HepG2 (cell line): ENCODE data around the gene WDR89. TPM values are rescaled to one million over a fixed set of nuclear protein-coding genes. Genes with fewer than 3 reads are reported as not detected.

Experiments
- ATF7-NPFF ChIP-seq: sonication (generic); formaldehyde crosslinking; IDR thresholded peaks from 2 replicates; pipeline ENCODE4 v1.8.1; 2023; ENCODE audit warnings: mild to moderate bottlenecking, low read depth, missing genetic modification reagents, moderate library complexity
- E2F2 ChIP-seq: sonication (generic); formaldehyde crosslinking; IDR thresholded peaks from 2 replicates; pipeline ENCODE4 v1.4.0; 2020; ENCODE audit warnings: missing genetic modification reagents, borderline replicate concordance
- GTF3A ChIP-seq: sonication (generic); formaldehyde crosslinking; conservative IDR thresholded peaks from 2 replicates; pipeline ENCODE4 v1.4.0; 2020; ENCODE audit warnings: mild to moderate bottlenecking, missing genetic modification reagents
- MXD3 ChIP-seq: IDR thresholded peaks from 2 replicates; pipeline ENCODE4 v1.6.1; 2016; ENCODE audit warnings: mild to moderate bottlenecking, missing biosample characterization, missing genetic modification reagents
- PHB2 ChIP-seq: fragments of 450-650 bp; IDR thresholded peaks from 2 replicates; pipeline ENCODE4 v1.6.1; 2018; ENCODE audit not compliant: partially characterized antibody
- RCOR2 ChIP-seq: IDR thresholded peaks from 2 replicates; pipeline ENCODE4 v1.6.1; 2016; ENCODE audit warnings: missing biosample characterization, missing genetic modification reagents
- SIX1 ChIP-seq: sonication (generic); formaldehyde crosslinking; IDR thresholded peaks from 2 replicates; pipeline ENCODE4 v1.4.0; 2020; ENCODE audit warnings: missing genetic modification reagents, borderline replicate concordance
- SMARCC2 ChIP-seq: fragments of 450-650 bp; IDR thresholded peaks from 2 replicates; pipeline ENCODE4 v1.6.1; 2017; ENCODE audit warnings: antibody characterized with exemption, mild to moderate bottlenecking
- TP53 ChIP-seq: sonication (generic); formaldehyde crosslinking; conservative IDR thresholded peaks from 2 replicates; pipeline ENCODE4 v1.4.0; 2020; ENCODE audit warnings: missing genetic modification reagents
- UBTF ChIP-seq: sonication (generic); formaldehyde crosslinking; IDR thresholded peaks from 2 replicates; pipeline ENCODE4 v1.4.0; 2020; ENCODE audit warnings: mild to moderate bottlenecking, missing genetic modification reagents
- ZBTB14 ChIP-seq: sonication (generic); formaldehyde crosslinking; IDR thresholded peaks from 2 replicates; pipeline ENCODE4 v1.4.0; 2020; ENCODE audit warnings: missing genetic modification reagents
- ZBTB20 ChIP-seq: sonication (generic); formaldehyde crosslinking; IDR thresholded peaks from 2 replicates; pipeline ENCODE4 v1.8.1; 2023; ENCODE audit warnings: missing genetic modification reagents, low read depth, mild to moderate bottlenecking, borderline replicate concordance
- ZBTB3 ChIP-seq: sonication (generic); formaldehyde crosslinking; IDR thresholded peaks from 2 replicates; pipeline ENCODE4 v1.4.0; 2020; ENCODE audit warnings: low read depth, mild to moderate bottlenecking, moderate library complexity, missing genetic modification reagents, borderline replicate concordance
- ZNF512 ChIP-seq: sonication (generic); formaldehyde crosslinking; IDR thresholded peaks from 2 replicates; pipeline ENCODE4 v1.4.0; 2020; ENCODE audit warnings: mild to moderate bottlenecking, missing genetic modification reagents
- ZNF512B ChIP-seq: sonication (generic); formaldehyde crosslinking; IDR thresholded peaks from 2 replicates; pipeline ENCODE4 v1.5.1; 2020; ENCODE audit warnings: missing genetic modification reagents, mild to moderate bottlenecking, borderline replicate concordance
- ZNF616 ChIP-seq: sonication (generic); formaldehyde crosslinking; IDR thresholded peaks from 2 replicates; pipeline ENCODE4 v1.5.0; 2020; ENCODE audit warnings: low read depth, mild to moderate bottlenecking, missing genetic modification reagents
- ZNF678 ChIP-seq: sonication (generic); formaldehyde crosslinking; IDR thresholded peaks from 2 replicates; pipeline ENCODE4 v1.4.0; 2020; ENCODE audit warnings: mild to moderate bottlenecking, missing genetic modification reagents
- ZNF816 ChIP-seq: sonication (generic); formaldehyde crosslinking; IDR thresholded peaks from 2 replicates; pipeline ENCODE4 v1.8.0; 2022; ENCODE audit warnings: missing genetic modification reagents, mild to moderate bottlenecking, borderline replicate concordance
- polyA plus RNA-seq, 8 experiments: library from polyadenylated mRNA; depleted of rRNA in 3 of 8; stranded (reverse) in 7 of 8; unstranded in 1 of 8; fragments of >200 nt; fragmentation: Illumina TruSeq in 4 of 8; extraction: Trizol in 4 of 8; gene quantifications; 2 replicates each; pipeline versions ENCODE4 v1.2.1 to v1.2.3, GENCODE V29; 2011 to 2016; ENCODE audit warnings: low read depth in 4 of 8, missing spikeins in 1 of 8, mixed read lengths in 1 of 8; ENCODE audit not compliant: insufficient read depth in 1 of 8
- total RNA-seq, 5 experiments: library from RNA; depleted of rRNA; stranded (reverse); fragments of >200 nt; fragmentation: Illumina TruSeq; extraction: Trizol; gene quantifications; 2 replicates each; pipeline ENCODE4 v1.2.3, GENCODE V29; 2016; ENCODE audit warnings: low read depth in 1 of 5

Gene WDR89
- total and polyA plus RNA-seq, 2 of the 13 experiments (the other 11 are each of a cell fraction or from before 2014, with no cell fraction given) = 5.2 to 20.1 TPM

- no peak for TF ChIP-seq PHB2
- peak; percentile 64 for TF ChIP-seq UBTF
- TF ChIP-seq ZNF816 (CRISPR knock-in tag) = peak; percentile 87; the same call in 1 of the 2 replicates
- TF ChIP-seq E2F2 (CRISPR knock-in tag) = peak; percentile 74; the same call in 1 of the 2 replicates
- peak; percentile 82; the same call in 1 of the 2 replicates for TF ChIP-seq ZBTB20 (CRISPR knock-in tag)
- TF ChIP-seq SIX1 (CRISPR knock-in tag) = no peak
- TF ChIP-seq ATF7-NPFF (CRISPR knock-in tag) = peak; percentile 92
- no peak for TF ChIP-seq GTF3A
- TF ChIP-seq ZNF512 (CRISPR knock-in tag) = no peak
- 0 out of 2 replicates have a peak, but pooled peaks have one; percentile 23 for TF ChIP-seq TP53 (CRISPR knock-in tag)
- 0 out of 2 replicates have a peak, but pooled peaks have one; percentile 32 for TF ChIP-seq ZBTB3
- TF ChIP-seq RCOR2 (CRISPR knock-in tag) = no peak
- TF ChIP-seq ZNF678 = no peak
- TF ChIP-seq MXD3 (CRISPR knock-in tag) = peak; percentile 98
- TF ChIP-seq ZBTB14 = peak; percentile 61; the same call in 1 of the 2 replicates
- no peak for TF ChIP-seq ZNF512B
- no peak for TF ChIP-seq SMARCC2
- peak; percentile 78; the same call in 1 of the 2 replicates for TF ChIP-seq ZNF616 (CRISPR knock-in tag)
These were observed at the start of gene WDR89 (continued) for GRCh38 chr14:63641473-63642228.
